Fibroblast of peridontal ligament (primary cell): Measurements from ENCODE around the gene RBM17.
"Not testable (repeated sequence)": the region's sequence is repeated elsewhere in the genome, so short reads cannot be mapped to it uniquely, and the experiment has no call there.

Experiments used
- DNase-seq: peaks from one replicate; pipeline ENCODE4 v3.0.0-alpha.2; 2010; ENCODE audit errors: extremely low read depth

The RBM17 gene

GRCh38 chr10:6136215-6137201 is 47.7 kb downstream of the RBM17 start:
- peak; percentile 82 for DNase-seq

- DNase-seq = no peak
These were observed 49.6 kb downstream of the RBM17 start for GRCh38 chr10:6138456-6138855.

GRCh38 chr10:6139470-6139869 is 50.6 kb downstream of the RBM17 start:
- no peak for DNase-seq

DNA sequence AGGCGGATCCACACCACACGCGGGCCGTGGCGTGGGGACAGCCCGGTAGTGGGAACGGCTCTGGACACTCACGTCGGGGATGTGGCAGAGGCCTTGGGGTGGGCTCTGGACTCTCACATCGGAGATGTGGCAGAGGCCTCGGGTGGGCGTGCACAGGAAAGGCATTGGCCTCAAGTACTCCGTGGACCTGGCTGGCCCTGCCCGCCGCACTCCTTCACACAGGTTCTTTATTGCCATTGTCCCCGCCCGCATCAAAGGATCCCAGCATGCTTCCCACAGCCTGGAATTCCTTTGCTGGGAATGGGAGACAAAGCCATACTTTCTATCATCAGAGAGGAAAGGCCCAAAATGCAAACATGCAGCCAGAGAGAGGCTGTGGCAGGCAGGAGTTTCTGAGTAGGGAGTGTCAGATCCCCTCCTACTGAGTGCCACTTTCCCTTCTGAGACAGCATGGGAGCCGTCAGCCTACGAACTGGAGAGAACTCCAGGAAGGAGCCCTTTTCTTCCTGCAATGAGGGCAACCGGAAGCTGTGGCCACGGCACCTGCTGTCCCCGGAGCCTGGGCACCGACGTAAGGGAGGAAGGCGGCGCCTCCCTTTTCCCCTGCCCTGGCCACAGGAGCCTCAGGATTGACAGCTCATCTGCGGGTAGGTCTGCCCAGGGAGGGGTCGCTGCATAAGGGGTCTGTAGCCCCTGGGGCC is 51.5 kb downstream of the RBM17 start:
- DNase-seq = no peak

DNA sequence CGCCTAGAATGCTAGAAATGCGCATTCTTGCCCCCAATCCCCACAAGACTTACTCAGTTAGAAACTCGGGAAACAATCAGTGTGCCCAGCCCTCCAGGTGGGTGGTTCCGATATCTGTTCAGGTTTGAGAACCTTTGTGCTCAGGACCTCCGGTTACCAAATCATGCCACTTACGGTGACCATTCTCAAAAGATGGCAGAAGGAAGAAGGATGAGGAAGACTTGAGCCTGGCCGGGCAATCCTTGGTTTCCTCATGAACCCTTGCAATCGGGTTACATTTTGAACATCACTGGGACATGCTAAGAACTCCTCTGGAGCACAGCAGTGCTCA is 52.1 kb downstream of the RBM17 start:
- DNase-seq = no peak

DNA sequence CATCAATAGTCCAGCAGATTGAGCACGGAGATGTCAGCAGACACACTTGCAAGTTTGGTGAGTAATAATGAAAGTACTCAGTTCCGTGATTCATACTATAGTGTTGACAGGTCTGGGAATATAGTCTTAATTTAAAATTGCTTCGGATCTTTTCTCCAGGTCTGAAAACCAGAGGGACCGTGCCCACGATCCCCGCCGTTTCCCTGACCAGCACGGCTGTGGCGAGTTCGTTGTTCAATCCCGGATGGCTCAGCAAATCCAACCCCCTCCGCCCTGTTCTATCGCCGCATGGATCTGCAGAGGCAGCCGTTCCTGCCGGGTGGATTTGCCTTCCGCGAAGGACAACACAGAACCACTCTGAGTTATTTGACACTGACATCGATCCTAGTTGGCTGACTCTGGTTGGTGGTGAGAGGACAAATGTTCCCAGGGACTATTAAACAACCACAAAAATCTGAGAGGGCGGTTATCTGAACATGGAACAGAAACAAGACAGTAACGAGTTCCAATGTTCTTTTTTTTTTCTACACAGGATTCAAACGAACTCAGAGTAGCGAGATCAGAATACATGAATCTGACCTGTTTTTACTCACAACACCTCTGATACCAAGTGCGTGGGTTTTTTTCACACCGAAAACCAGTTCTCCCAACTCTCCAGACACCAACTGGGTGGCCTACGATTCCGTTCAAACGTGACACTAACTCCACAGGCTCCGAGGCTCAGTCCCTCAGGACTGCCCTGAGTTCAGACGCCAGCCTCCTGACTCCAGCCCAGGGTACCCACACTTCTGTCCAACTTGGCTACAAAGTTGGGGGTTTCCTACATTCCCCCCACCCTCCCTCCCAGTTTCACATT is 52.7 kb downstream of the RBM17 start:
- peak; percentile 77 for DNase-seq

DNA sequence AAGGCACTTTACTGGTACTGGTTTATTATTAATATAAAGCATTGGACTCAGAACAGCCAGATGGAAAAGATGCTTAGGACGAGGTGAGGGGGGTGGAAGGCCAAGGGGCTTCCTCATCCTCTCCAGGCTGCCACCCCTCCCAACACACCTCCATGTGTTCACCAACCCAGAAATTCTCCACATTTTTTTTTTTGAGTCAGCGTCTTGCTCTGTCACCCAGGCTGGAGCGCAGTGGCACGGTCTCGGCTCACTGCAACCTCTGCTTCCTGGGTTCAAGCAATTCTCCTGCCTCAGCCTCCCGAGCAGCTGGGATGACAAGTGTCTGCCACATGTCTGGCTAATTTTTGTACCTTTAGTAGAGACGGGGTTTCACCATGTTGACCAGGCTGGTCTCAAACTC is 53.4 kb downstream of the RBM17 start:
- DNase-seq = not testable (repeated sequence)

GRCh38 chr10:6142644-6143043 is 53.8 kb downstream of the RBM17 start:
- no peak for DNase-seq

GRCh38 chr10:6143181-6143580 is 54.3 kb downstream of the RBM17 start:
- DNase-seq = no peak

- peak; percentile 72 for DNase-seq
These were observed 55.8 kb downstream of the RBM17 start for GRCh38 chr10:6144406-6145165.

DNA sequence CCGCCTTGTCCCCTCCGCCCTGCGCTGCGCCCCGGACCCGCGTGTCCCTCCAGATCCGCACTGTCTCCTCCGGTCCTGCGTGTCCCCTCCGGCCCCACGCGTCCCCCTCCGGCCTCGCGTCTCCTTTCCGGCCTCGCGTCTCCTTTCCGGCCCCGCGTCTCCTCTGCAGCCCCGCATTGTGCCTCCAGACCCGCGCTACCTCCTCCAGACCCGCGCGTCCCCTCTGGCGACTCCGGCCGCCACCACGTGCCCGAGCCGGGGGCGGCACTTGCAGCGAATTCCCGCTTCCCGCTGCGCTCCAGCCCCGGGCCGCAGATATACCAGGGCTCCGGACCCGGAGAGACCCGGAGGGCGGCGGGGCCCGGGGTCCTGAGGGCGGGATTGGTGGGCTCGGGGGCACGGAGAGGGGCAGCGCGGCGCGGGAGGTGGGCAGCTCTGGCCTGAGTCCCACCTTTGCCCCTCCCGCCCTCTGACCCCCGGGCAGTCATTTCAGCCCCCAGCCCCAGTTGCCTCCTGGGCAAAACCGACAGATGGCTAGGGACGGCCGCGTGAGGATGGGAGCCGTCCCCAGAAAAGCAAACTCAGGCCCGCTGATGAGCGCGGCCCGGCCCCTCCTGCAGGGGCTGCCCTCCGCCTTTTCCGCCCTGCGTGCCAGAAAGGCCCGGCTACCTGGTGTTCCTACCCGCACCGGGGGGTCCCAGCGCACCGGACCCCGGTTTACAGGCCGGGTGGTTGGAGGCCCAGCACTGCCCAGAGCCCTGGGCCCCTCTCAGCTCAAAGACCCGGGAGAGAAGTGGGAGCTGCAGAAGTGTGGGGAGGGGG is 56.5 kb downstream of the RBM17 start:
- no peak for DNase-seq

DNA sequence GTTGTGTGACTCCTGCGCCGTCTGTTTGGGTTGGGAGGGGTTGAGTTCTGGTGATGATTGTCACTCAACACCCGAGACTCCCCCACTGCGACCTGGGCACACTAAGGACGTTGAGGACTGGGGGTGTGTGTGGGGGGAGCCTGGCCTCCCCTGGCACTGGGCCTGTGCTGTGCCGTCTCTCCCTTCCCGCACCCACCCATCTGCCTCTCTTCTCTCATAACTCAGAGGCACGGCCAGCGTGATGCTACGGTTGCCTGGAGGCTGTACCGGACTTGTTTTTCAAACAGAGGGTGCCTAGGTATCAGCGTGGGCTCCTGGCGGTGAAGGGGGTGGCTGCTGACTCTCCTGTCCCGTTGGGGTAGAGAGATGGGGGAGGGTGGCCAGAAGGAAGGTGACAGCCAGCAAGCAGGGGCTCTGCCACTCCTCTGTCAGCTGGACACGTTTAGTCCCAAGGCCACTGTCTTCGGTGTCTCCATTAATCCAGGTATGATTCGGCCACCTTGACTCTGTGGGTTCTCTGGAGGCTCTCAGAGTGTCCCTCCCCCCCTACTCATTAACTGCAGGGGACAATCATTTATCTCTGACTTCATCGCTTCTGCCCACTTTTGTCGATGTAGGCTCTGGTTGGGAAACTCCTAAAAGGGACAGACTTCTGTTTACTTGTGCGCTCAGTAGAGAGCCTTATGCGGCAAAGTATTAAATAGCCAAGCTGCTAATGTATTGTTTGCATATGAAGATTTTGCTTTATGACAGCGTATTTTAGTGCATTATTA is 57.4 kb downstream of the RBM17 start:
- DNase-seq = no peak

GRCh38 chr10:6146921-6147320 is 58.1 kb downstream of the RBM17 start:
- no peak for DNase-seq

GRCh38 chr10:6148251-6148701 is 59.4 kb downstream of the RBM17 start:
- no peak for DNase-seq

GRCh38 chr10:6148908-6149307 is 60.1 kb downstream of the RBM17 start:
- no peak for DNase-seq

GRCh38 chr10:6151087-6151977 is 62.5 kb downstream of the RBM17 start:
- peak; percentile 72 for DNase-seq

- no peak for DNase-seq
These were observed 65.0 kb downstream of the RBM17 start for GRCh38 chr10:6153845-6154244.

DNA sequence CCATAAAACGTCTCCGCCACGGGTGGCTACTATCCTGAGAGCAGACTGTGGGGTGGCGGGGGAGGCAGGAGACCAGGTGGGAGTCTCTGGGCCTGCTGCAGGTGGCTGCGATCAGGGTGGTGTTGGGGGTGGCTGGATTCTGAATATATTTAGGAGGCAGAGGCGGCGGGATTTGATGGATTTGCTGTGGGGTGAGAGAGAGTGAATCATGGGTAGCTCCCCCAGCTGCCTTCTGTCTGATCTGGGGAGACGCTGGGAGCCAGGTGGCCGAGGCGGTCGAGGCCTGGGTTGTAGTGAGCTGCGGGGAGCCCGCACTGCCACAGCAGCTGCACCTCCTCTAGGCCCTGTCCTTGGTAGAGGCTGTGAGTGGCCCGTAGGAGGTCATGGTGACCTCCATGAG is 65.7 kb downstream of the RBM17 start:
- DNase-seq = no peak

DNA sequence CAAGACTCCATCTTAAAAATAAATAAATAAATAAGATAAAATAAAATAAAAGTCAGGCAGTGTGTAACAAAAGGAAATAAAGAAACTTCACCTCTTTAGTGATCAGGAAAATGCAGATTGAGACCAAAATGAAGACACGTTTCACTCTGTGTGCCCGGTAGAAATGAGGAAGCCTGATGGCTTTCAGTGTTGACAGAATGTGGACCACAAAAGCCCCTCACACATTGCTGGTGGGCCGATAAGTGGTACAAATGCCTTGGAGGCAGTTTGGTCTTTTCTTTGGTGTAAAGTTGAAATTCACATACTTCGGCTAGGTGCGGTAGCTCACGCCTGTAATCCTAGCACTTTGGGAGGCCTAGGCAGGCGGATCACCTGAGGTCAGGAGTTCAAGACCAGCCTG is 69.4 kb downstream of the RBM17 start:
- DNase-seq = no peak
